HEK293 (cell line): Measurements from ENCODE around the gene COG8.

Experiments used
- CTCF ChIA-PET: fragments of 350-600 bp; formaldehyde crosslinking; extraction: SDS; loops from one replicate; lab custom pipeline; 2021; ENCODE audit warnings: antibody characterized with exemption; lab: Yijun Ruan, JAX
- POLR2A ChIA-PET: fragments of 300-600 bp; formaldehyde crosslinking; extraction: SDS; loops from one replicate; lab custom pipeline; 2020; ENCODE audit warnings: antibody characterized with exemption, inconsistent platforms; lab: Yijun Ruan, JAX
- H3K27ac ChIP-seq: fragments of 200-500 bp; sonication (Bioruptor generic); 2 replicates; pipeline ENCODE4 v1.5.1; 2014; ENCODE audit warnings: low read depth, low read length, control low read depth, inconsistent platforms; ENCODE audit errors: extremely low read depth
- H3K36me3 ChIP-seq, 2 experiments: fragments of 200-500 bp in 1 of 2; sonication (Bioruptor generic) in 1 of 2; 1 replicate in 1 of 2; 2 replicates in 1 of 2; pipeline ENCODE4 v1.5.1; 2014 to 2017; ENCODE audit warnings: inconsistent platforms in 2 of 2, low read length in 2 of 2; ENCODE audit not compliant: control insufficient read depth in 2 of 2, insufficient read depth in 1 of 2
- H3K4me1 ChIP-seq: fragments of 200-500 bp; sonication (Bioruptor generic); 2 replicates; pipeline ENCODE4 v1.5.1; 2014; ENCODE audit warnings: mild to moderate bottlenecking, low read length, inconsistent platforms; ENCODE audit not compliant: control insufficient read depth, insufficient read depth
- H3K4me3 ChIP-seq: 2 replicates; pipeline ENCODE4 v1.5.1; 2011; ENCODE audit warnings: low read depth, mild to moderate bottlenecking, control low read depth, low read length, moderate library complexity
- H3K9me3 ChIP-seq: fragments of 200-500 bp; sonication (Bioruptor generic); 2 replicates; pipeline ENCODE4 v1.5.1; 2014; ENCODE audit warnings: low read depth, low read length, inconsistent platforms; ENCODE audit not compliant: control insufficient read depth, insufficient read depth
- GLIS1 ChIP-seq: fragments of 450-650 bp; formaldehyde crosslinking; IDR thresholded peaks from 2 replicates; pipeline ENCODE4 v1.5.1; 2016; ENCODE audit warnings: missing biosample characterization, missing genetic modification characterization
- MYNN ChIP-seq: fragments of 450-650 bp; formaldehyde crosslinking; IDR thresholded peaks from 2 replicates; pipeline ENCODE4 v1.5.1; 2016; ENCODE audit warnings: missing biosample characterization, missing genetic modification characterization, borderline replicate concordance
- SCRT2 ChIP-seq: fragments of 450-650 bp; formaldehyde crosslinking; IDR thresholded peaks from 2 replicates; pipeline ENCODE4 v1.5.1; 2016; ENCODE audit warnings: missing biosample characterization, missing genetic modification characterization
- TRIM28 ChIP-seq: IDR thresholded peaks from 2 replicates; pipeline ENCODE4 v1.6.1; 2011; ENCODE audit warnings: low read length, control low read depth, borderline replicate concordance
- WT1 ChIP-seq: fragments of 450-650 bp; formaldehyde crosslinking; IDR thresholded peaks from 2 replicates; pipeline ENCODE4 v1.5.1; 2016; ENCODE audit warnings: missing biosample characterization, missing genetic modification characterization
- ZBTB8A ChIP-seq: fragments of 450-650 bp; formaldehyde crosslinking; IDR thresholded peaks from 2 replicates; pipeline ENCODE4 v1.5.1; 2016; ENCODE audit warnings: missing biosample characterization, missing genetic modification characterization
- ZFP3 ChIP-seq: fragments of 450-650 bp; formaldehyde crosslinking; IDR thresholded peaks from 2 replicates; pipeline ENCODE4 v1.5.1; 2016; ENCODE audit warnings: low read depth, missing biosample characterization, missing genetic modification characterization
- ZNF146 ChIP-seq: fragments of 450-650 bp; formaldehyde crosslinking; IDR thresholded peaks from 2 replicates; pipeline ENCODE4 v1.5.1; 2016; ENCODE audit warnings: missing biosample characterization, missing genetic modification characterization
- ZNF202 ChIP-seq: fragments of 450-650 bp; formaldehyde crosslinking; IDR thresholded peaks from 2 replicates; pipeline ENCODE4 v1.5.1; 2016; ENCODE audit warnings: missing biosample characterization, missing genetic modification characterization, borderline replicate concordance
- ZNF24 ChIP-seq: fragments of 450-650 bp; formaldehyde crosslinking; IDR thresholded peaks from 2 replicates; pipeline ENCODE4 v1.5.1; 2016; ENCODE audit warnings: missing biosample characterization, missing genetic modification characterization
- ZNF302 ChIP-seq: fragments of 450-650 bp; formaldehyde crosslinking; IDR thresholded peaks from 2 replicates; pipeline ENCODE4 v1.5.1; 2016; ENCODE audit warnings: missing biosample characterization, missing genetic modification characterization, low read depth
- ZNF48 ChIP-seq: fragments of 450-650 bp; formaldehyde crosslinking; IDR thresholded peaks from 2 replicates; pipeline ENCODE4 v1.5.1; 2016; ENCODE audit warnings: missing biosample characterization, missing genetic modification characterization
- ZNF501 ChIP-seq: fragments of 450-650 bp; formaldehyde crosslinking; IDR thresholded peaks from 2 replicates; pipeline ENCODE4 v1.5.1; 2016; ENCODE audit warnings: missing biosample characterization, missing genetic modification characterization
- ZNF558 ChIP-seq: fragments of 450-650 bp; formaldehyde crosslinking; IDR thresholded peaks from 2 replicates; pipeline ENCODE4 v1.5.1; 2016; ENCODE audit warnings: missing biosample characterization, missing genetic modification characterization
- ZNF560 ChIP-seq: fragments of 450-650 bp; formaldehyde crosslinking; IDR thresholded peaks from 2 replicates; pipeline ENCODE4 v1.5.1; 2017; ENCODE audit warnings: missing biosample characterization, missing genetic modification characterization, borderline replicate concordance
- ZNF561 ChIP-seq: fragments of 450-650 bp; IDR thresholded peaks from 2 replicates; pipeline ENCODE4 v1.5.1; 2018; ENCODE audit warnings: missing biosample characterization, missing genetic modification characterization, borderline replicate concordance
- ZNF623 ChIP-seq: fragments of 450-650 bp; formaldehyde crosslinking; IDR thresholded peaks from 2 replicates; pipeline ENCODE4 v1.5.1; 2016; ENCODE audit warnings: missing biosample characterization, missing genetic modification characterization
- ZNF629 ChIP-seq: fragments of 450-650 bp; formaldehyde crosslinking; IDR thresholded peaks from 2 replicates; pipeline ENCODE4 v1.5.1; 2017; ENCODE audit warnings: missing biosample characterization, missing genetic modification characterization
- ZNF654 ChIP-seq: fragments of 450-650 bp; formaldehyde crosslinking; IDR thresholded peaks from 2 replicates; pipeline ENCODE4 v1.5.1; 2016; ENCODE audit warnings: low read depth, missing biosample characterization, missing genetic modification characterization
- ZNF830 ChIP-seq: fragments of 450-650 bp; IDR thresholded peaks from 2 replicates; pipeline ENCODE4 v1.5.0; 2018; ENCODE audit warnings: missing biosample characterization, missing genetic modification characterization, low read depth, mild to moderate bottlenecking, moderate library complexity
- ZSCAN23 ChIP-seq: fragments of 450-650 bp; formaldehyde crosslinking; IDR thresholded peaks from 2 replicates; pipeline ENCODE4 v1.5.1; 2016; ENCODE audit warnings: missing biosample characterization, missing genetic modification characterization
- ZSCAN30 ChIP-seq: fragments of 450-650 bp; IDR thresholded peaks from 2 replicates; pipeline ENCODE4 v1.5.1; 2018; ENCODE audit warnings: missing biosample characterization, mild to moderate bottlenecking, missing genetic modification characterization, moderate library complexity
- TF ChIP-seq, protein P1 (sequence below): fragments of 450-650 bp; formaldehyde crosslinking; IDR thresholded peaks from 2 replicates; pipeline ENCODE4 v1.5.1; 2016; ENCODE audit warnings: missing biosample characterization, missing genetic modification characterization
- TF ChIP-seq, protein P2 (sequence below): fragments of 450-650 bp; formaldehyde crosslinking; IDR thresholded peaks from 2 replicates; pipeline ENCODE4 v1.5.1; 2017; ENCODE audit warnings: missing biosample characterization, missing genetic modification characterization
- TF ChIP-seq, protein P3 (sequence below): sonication (generic); formaldehyde crosslinking; IDR thresholded peaks from 2 replicates; pipeline ENCODE4 v1.8.1; 2022; ENCODE audit warnings: mild to moderate bottlenecking, moderate library complexity, missing genetic modification reagents
- TF ChIP-seq, protein P4 (sequence below): fragments of 450-650 bp; formaldehyde crosslinking; IDR thresholded peaks from 2 replicates; pipeline ENCODE4; 2016; ENCODE audit warnings: missing biosample characterization, missing genetic modification characterization
- TF ChIP-seq, protein P5 (sequence below): fragments of 450-650 bp; formaldehyde crosslinking; IDR thresholded peaks from 2 replicates; pipeline ENCODE4 v1.5.1; 2016; ENCODE audit warnings: missing biosample characterization, missing genetic modification characterization

The COG8 gene

DNA sequence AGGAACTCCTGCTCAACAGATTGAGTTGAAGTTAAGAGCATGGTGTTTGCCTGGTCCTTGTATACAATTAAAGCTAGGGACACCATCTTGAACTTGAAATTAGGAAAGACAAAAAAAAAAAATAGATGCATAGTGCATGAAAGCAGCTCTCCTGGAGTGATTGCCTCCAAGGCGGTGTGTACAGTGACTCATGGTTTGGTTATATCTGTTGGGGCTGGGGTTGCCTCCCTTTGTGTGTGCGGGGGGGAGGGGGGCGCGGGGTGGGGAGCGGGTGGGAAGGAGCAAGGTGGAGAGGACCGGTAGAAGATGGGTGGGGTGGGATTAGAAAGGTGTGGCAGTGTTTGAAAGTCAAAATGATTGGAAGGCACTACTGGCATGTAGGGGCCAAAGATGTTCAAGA is 8.9 kb upstream of the COG8 start:
- H3K4me3 ChIP-seq, result no peak overlapping the region
- ChIA-PET POLR2A (no interaction called here), CTCF (no interaction called here)
- no peak overlapping the region for H3K27ac ChIP-seq
- TF ChIP-seq, protein P1, sequence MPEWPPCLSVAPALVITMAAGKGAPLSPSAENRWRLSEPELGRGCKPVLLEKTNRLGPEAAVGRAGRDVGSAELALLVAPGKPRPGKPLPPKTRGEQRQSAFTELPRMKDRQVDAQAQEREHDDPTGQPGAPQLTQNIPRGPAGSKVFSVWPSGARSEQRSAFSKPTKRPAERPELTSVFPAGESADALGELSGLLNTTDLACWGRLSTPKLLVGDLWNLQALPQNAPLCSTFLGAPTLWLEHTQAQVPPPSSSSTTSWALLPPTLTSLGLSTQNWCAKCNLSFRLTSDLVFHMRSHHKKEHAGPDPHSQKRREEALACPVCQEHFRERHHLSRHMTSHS (tag by site-specific recombination), result no peak
- peak; percentile 32 for TF ChIP-seq GLIS1
- TF ChIP-seq, protein P2, sequence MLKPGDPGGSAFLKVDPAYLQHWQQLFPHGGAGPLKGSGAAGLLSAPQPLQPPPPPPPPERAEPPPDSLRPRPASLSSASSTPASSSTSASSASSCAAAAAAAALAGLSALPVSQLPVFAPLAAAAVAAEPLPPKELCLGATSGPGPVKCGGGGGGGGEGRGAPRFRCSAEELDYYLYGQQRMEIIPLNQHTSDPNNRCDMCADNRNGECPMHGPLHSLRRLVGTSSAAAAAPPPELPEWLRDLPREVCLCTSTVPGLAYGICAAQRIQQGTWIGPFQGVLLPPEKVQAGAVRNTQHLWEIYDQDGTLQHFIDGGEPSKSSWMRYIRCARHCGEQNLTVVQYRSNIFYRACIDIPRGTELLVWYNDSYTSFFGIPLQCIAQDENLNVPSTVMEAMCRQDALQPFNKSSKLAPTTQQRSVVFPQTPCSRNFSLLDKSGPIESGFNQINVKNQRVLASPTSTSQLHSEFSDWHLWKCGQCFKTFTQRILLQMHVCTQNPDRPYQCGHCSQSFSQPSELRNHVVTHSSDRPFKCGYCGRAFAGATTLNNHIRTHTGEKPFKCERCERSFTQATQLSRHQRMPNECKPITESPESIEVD (tag by site-specific recombination), result no peak
- TF ChIP-seq, protein P3, sequence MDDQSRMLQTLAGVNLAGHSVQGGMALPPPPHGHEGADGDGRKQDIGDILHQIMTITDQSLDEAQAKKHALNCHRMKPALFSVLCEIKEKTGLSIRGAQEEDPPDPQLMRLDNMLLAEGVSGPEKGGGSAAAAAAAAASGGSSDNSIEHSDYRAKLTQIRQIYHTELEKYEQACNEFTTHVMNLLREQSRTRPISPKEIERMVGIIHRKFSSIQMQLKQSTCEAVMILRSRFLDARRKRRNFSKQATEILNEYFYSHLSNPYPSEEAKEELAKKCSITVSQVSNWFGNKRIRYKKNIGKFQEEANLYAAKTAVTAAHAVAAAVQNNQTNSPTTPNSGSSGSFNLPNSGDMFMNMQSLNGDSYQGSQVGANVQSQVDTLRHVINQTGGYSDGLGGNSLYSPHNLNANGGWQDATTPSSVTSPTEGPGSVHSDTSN (CRISPR knock-in tag), result no peak
- TF ChIP-seq, all 188 proteins: peak for 1
- Histone ChIP-seq H3K36me3 (peaks cover 8 to 32% of the 10 kb centered on the region in 2 experiments; a peak in 2 of 3 replicates), H3K4me1 (peaks cover 5% of the 10 kb centered on the region; the same call in 1 of the 2 replicates), H3K9me3 (no peaks in the 10 kb centered on the region)

DNA sequence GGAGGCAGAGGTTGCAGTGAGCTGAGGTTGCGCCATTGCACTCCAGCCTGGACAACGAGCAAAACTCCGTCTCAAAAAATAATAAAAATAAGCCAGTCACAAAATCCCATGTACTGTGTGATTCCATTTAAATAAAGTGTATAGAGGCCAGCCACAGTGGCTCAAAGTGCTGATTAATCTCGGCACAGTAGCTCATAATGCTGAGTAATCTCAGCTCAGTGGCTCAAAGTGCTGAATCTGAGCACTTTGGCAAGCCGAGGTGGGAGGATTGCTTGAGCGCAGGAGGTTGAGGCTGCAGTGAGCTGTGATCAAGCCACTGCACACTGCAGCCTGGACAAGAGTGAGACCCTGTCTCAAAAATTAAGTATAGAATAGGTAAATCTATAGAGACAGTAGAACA is 7.3 kb upstream of the COG8 start:
- H3K27ac ChIP-seq, result no peak overlapping the region
- POLR2A ChIA-PET, result interaction anchor here (0.7 kb wide), 1 partner anchor 9 kb away, joined by 4 read pairs; no protein-coding TSS in a partner anchor

DNA sequence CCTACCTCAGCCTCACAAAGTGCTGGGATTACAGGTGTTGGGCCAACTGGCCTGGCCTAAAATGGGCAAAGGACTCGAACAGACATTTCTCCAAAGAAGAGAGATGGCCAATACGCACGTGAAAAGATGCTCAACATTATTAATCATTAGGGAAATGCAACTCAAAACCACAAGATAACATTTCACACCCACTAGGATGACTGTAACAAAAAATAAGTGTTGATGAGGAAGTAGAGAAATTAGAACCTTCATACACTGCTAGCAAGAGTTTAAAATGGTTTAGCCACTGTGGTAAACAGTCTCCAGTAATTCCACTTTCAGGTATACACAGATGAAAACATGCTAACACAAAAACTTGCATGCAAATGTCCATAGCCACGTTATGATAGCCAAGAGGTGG is 6.6 kb upstream of the COG8 start:
- no peak for TF ChIP-seq ZNF146 (tag by site-specific recombination)
- TF ChIP-seq, protein P4, sequence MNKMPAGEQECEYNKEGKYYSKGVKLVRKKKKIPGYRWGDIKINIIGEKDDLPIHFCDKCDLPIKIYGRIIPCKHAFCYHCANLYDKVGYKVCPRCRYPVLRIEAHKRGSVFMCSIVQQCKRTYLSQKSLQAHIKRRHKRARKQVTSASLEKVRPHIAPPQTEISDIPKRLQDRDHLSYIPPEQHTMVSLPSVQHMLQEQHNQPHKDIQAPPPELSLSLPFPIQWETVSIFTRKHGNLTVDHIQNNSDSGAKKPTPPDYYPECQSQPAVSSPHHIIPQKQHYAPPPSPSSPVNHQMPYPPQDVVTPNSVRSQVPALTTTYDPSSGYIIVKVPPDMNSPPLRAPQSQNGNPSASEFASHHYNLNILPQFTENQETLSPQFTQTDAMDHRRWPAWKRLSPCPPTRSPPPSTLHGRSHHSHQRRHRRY, result no peak
- TF ChIP-seq ZNF623 (tag by site-specific recombination), result no peak
- no peak for TF ChIP-seq ZNF558 (tag by site-specific recombination)
- TF ChIP-seq ZNF48 (tag by site-specific recombination), result no peak
- no peak for TF ChIP-seq WT1 (tag by site-specific recombination)
- TF ChIP-seq ZNF501 (tag by site-specific recombination), result no peak
- no peak for TF ChIP-seq ZNF302 (tag by site-specific recombination)
- TF ChIP-seq ZNF830 (tag by site-specific recombination), result no peak
- TF ChIP-seq ZNF654 (tag by site-specific recombination), result no peak
- TF ChIP-seq MYNN, result no peak
- no peak for TF ChIP-seq ZNF24 (tag by site-specific recombination)
- H3K4me1 ChIP-seq, result peaks cover 3% of the 10 kb centered on the region; the same call in 1 of the 2 replicates
- ChIA-PET POLR2A (no interaction called here), CTCF (no interaction called here)
- no peaks in the 10 kb centered on the region for H3K9me3 ChIP-seq
- no peak overlapping the region for H3K4me3 ChIP-seq
- H3K36me3 ChIP-seq, result peaks cover 14 to 51% of the 10 kb centered on the region in 2 experiments; a peak in 2 of 3 replicates
- H3K27ac ChIP-seq, result no peak overlapping the region

More for the DNA sequence above, 7.3 kb upstream of the COG8 start:
- no peak for TF ChIP-seq ZSCAN23 (tag by site-specific recombination)
- TF ChIP-seq ZFP3 (tag by site-specific recombination), result no peak
- TF ChIP-seq, protein P5, sequence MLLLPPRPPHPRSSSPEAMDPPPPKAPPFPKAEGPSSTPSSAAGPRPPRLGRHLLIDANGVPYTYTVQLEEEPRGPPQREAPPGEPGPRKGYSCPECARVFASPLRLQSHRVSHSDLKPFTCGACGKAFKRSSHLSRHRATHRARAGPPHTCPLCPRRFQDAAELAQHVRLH (tag by site-specific recombination), result no peak
- no peak for TF ChIP-seq ZNF560 (tag by site-specific recombination)
- no peak for TF ChIP-seq ZSCAN30 (tag by site-specific recombination)
- TF ChIP-seq SCRT2, result no peak
- TF ChIP-seq ZBTB8A, result no peak
- no peak for TF ChIP-seq ZNF561
- no peak for TF ChIP-seq ZNF202 (tag by site-specific recombination)
- TF ChIP-seq TRIM28, result no peak
- no peak for TF ChIP-seq ZNF629
- Histone ChIP-seq H3K9me3 (no peaks in the 10 kb centered on the region), H3K4me1 (peaks cover 5% of the 10 kb centered on the region; the same call in 1 of the 2 replicates), H3K4me3 (no peak overlapping the region), H3K36me3 (peaks cover 14 to 43% of the 10 kb centered on the region in 2 experiments; a peak in 2 of 3 replicates)
- CTCF ChIA-PET, result no interaction called here
